ENCODE data around the gene MSGN1. TPM values are rescaled to one million over a fixed set of nuclear protein-coding genes. Genes with fewer than 3 reads are reported as not detected.

The MSGN1 gene
- total RNA-seq, 1 donor from 2014 or later: not detected

DNA sequence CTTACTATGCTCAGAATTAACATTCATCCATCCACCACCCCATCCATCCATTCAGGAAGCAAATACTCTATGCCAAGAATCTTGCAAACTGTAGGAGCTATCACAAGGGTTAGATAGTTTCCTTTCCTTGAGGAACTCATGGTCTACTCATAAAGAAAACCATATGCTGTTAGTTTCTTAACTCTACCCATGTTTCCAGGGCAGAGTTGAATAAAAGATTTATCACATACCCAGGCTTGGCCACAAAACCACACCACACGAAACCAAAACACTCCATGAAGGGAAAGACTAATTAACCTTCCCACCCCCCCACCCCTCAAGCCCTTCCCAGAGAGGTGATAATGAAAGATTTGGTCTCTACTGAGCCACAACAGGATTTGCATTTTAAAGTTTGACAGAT, 23.7 kb upstream of the MSGN1 start:
- H3K27me3 ChIP-seq (ENCODE audit: control insufficient read depth, insufficient read depth, low read length): no peaks in the 10 kb centered on the region
- no peak overlapping the region for H3K4me3 ChIP-seq (ENCODE audit: low read depth, low read length)
- DNase-seq (ENCODE audit: low read depth): no peak
- no peaks in the 10 kb centered on the region for H3K36me3 ChIP-seq (ENCODE audit: control insufficient read depth, insufficient read depth, low read length)
- TF ChIP-seq, protein P1, sequence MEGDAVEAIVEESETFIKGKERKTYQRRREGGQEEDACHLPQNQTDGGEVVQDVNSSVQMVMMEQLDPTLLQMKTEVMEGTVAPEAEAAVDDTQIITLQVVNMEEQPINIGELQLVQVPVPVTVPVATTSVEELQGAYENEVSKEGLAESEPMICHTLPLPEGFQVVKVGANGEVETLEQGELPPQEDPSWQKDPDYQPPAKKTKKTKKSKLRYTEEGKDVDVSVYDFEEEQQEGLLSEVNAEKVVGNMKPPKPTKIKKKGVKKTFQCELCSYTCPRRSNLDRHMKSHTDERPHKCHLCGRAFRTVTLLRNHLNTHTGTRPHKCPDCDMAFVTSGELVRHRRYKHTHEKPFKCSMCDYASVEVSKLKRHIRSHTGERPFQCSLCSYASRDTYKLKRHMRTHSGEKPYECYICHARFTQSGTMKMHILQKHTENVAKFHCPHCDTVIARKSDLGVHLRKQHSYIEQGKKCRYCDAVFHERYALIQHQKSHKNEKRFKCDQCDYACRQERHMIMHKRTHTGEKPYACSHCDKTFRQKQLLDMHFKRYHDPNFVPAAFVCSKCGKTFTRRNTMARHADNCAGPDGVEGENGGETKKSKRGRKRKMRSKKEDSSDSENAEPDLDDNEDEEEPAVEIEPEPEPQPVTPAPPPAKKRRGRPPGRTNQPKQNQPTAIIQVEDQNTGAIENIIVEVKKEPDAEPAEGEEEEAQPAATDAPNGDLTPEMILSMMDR (IDR thresholded peaks at IDR 0.05; ENCODE audit: insufficient read depth, low read length, poor library complexity, severe bottlenecking): no peak

DNA sequence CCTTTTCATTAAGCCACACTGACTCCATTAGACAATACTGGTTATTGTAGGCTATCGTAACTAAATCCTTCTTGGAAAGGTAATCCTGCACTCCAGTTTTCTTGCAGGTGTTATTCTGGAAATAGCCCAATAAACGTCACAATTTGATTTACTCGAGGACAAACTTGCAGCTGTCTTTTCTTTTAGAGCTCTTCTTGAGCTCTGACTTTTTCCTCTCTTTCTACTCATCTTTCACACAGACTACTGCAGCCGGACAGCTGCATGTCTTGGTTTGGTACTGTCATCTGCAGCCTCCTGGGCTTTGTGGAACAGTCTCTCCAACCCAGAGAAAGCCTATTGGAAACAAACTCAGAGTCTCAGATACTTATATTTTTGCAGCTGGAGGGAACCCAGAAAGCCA, 23.0 kb upstream of the MSGN1 start:
- no peaks in the 10 kb centered on the region for H3K36me3 ChIP-seq (ENCODE audit: control insufficient read depth, insufficient read depth, low read length)
- no peaks in the 10 kb centered on the region for H3K27me3 ChIP-seq (ENCODE audit: control insufficient read depth, insufficient read depth, low read length)
- H3K4me3 ChIP-seq (ENCODE audit: low read depth, low read length): no peak overlapping the region
- TF ChIP-seq, protein P1 (IDR thresholded peaks at IDR 0.05; ENCODE audit: insufficient read depth, low read length, poor library complexity, severe bottlenecking): no peak
- no peak for DNase-seq (ENCODE audit: low read depth)

- no peaks in the 10 kb centered on the region for H3K36me3 ChIP-seq (ENCODE audit: control insufficient read depth, insufficient read depth, low read length)
- no peak overlapping the region for H3K4me3 ChIP-seq (ENCODE audit: low read depth, low read length)
- TF ChIP-seq, protein P1 (IDR thresholded peaks at IDR 0.05; ENCODE audit: insufficient read depth, low read length, poor library complexity, severe bottlenecking): no peak
- DNase-seq (ENCODE audit: low read depth): no peak
- H3K27me3 ChIP-seq (ENCODE audit: control insufficient read depth, insufficient read depth, low read length): no peaks in the 10 kb centered on the region
Observed at GRCh38 chr2:17793803-17794354, 22.4 kb upstream of the MSGN1 start.

- no peak for DNase-seq (ENCODE audit: low read depth)
- Histone ChIP-seq H3K27me3 (ENCODE audit: control insufficient read depth, insufficient read depth, low read length) (no peaks in the 10 kb centered on the region), H3K36me3 (ENCODE audit: control insufficient read depth, insufficient read depth, low read length) (no peaks in the 10 kb centered on the region), H3K4me3 (ENCODE audit: low read depth, low read length) (no peak overlapping the region)
- TF ChIP-seq, protein P1 (IDR thresholded peaks at IDR 0.05; ENCODE audit: insufficient read depth, low read length, poor library complexity, severe bottlenecking): no peak
Observed at GRCh38 chr2:17795309-17795708, 21.0 kb upstream of the MSGN1 start.

- Histone ChIP-seq H3K36me3 (ENCODE audit: control insufficient read depth, insufficient read depth, low read length) (no peaks in the 10 kb centered on the region), H3K4me3 (ENCODE audit: low read depth, low read length) (no peak overlapping the region), H3K27me3 (ENCODE audit: control insufficient read depth, insufficient read depth, low read length) (no peaks in the 10 kb centered on the region)
- DNase-seq (ENCODE audit: low read depth): no peak
- TF ChIP-seq, protein P1 (IDR thresholded peaks at IDR 0.05; ENCODE audit: insufficient read depth, low read length, poor library complexity, severe bottlenecking): no peak
Observed at GRCh38 chr2:17798338-17798737, 17.9 kb upstream of the MSGN1 start.
